ENCODE data around the gene UGT1A4.
A peak's percentile ranks its signal among the peaks of the same experiment; 100 is the strongest.

Gene UGT1A4

GRCh38 chr2:233799087-233799665 lies 80.6 kb downstream of the UGT1A4 start:
- peaks cover 18% of the 10 kb centered on the region for H3K27me3 Mint-ChIP-seq
- H3K4me3 Mint-ChIP-seq, result no peak overlapping the region
- peaks cover 2% of the 10 kb centered on the region for H3K4me1 Mint-ChIP-seq (ENCODE audit: low read depth)
- H3K36me3 Mint-ChIP-seq (ENCODE audit: low read depth), result no peaks in the 10 kb centered on the region
- no peak for DNase-seq
- H3K27ac Mint-ChIP-seq, result no peak overlapping the region
- H3K9me3 Mint-ChIP-seq, result no peaks in the 10 kb centered on the region

GRCh38 chr2:233799716-233800115 lies 81.2 kb downstream of the UGT1A4 start:
- Mint-ChIP-seq H3K36me3 (ENCODE audit: low read depth) (no peaks in the 10 kb centered on the region), H3K27ac (no peak overlapping the region), H3K4me3 (no peak overlapping the region), H3K27me3 (peaks cover 22% of the 10 kb centered on the region), H3K9me3 (no peaks in the 10 kb centered on the region), H3K4me1 (ENCODE audit: low read depth) (peaks cover 2% of the 10 kb centered on the region)
- peak; percentile 15 for DNase-seq

DNA sequence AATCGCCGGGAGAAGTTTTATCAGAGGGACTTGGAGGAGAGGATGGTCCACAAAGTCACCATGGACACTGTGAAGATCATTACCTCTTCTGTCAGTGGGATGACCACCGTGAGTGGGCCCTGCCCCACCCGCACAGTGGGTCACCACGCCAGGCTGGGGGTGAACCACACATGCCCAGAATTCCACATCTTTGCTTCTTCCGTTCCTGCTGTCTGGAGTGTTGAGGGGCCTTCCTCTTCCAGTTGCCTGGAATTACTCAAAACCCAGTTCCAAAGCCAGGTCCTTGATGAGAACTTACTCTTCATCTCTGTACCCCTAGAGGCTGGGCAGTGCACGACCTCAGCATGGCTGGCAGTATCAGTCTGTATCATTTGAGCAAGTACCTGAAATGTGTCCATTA lies 81.7 kb downstream of the UGT1A4 start:
- DNase-seq, result no peak
- peaks cover 2% of the 10 kb centered on the region for H3K4me1 Mint-ChIP-seq (ENCODE audit: low read depth)
- H3K27ac Mint-ChIP-seq, result no peak overlapping the region
- H3K9me3 Mint-ChIP-seq, result no peaks in the 10 kb centered on the region
- peaks cover 22% of the 10 kb centered on the region for H3K27me3 Mint-ChIP-seq
- no peak overlapping the region for H3K4me3 Mint-ChIP-seq
- H3K36me3 Mint-ChIP-seq (ENCODE audit: low read depth), result no peaks in the 10 kb centered on the region

DNA sequence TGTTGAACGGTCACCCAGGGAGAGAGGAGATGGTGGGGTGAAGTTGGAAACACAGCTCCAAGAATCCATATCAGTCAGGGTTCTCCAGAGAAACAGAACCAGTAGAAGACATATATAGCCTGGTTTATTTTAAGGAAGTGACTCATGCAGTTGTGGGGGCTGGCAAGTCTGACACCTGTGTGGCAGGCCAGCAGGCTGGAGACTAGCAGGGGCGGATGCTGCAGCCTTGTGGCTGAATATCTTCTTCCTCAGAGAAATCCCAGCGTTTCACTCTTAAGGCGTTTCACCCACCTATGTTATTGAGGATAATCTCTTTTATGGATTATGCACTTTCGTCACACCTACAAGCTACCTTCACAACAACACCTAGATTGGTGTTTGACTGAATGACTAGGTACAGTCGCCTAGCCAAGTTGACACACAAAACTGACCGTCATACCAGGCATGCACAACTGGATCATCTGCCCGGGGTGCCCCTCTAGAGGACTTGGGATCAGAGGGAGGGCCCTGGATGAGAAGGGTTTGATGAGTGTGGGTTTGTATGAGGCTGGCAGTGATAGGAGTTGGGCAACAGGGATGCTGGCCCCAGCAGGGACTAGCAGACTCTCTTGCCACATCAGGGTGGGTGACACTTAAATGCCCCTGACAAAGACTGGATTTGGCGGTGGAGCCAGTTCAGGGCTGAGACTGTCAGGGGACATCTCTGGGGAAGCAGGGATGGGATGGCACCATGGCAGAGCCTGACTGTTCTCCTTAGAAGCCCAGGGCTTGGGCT lies 83.0 kb downstream of the UGT1A4 start:
- Mint-ChIP-seq H3K36me3 (ENCODE audit: low read depth) (no peaks in the 10 kb centered on the region), H3K27ac (no peak overlapping the region)

GRCh38 chr2:233802132-233802815 lies 83.7 kb downstream of the UGT1A4 start:
- no peak overlapping the region for H3K27ac Mint-ChIP-seq
- no peaks in the 10 kb centered on the region for H3K9me3 Mint-ChIP-seq
- H3K4me1 Mint-ChIP-seq (ENCODE audit: low read depth), result peaks cover 2% of the 10 kb centered on the region
- peaks cover 22% of the 10 kb centered on the region for H3K27me3 Mint-ChIP-seq
- DNase-seq, result no peak
- no peak overlapping the region for H3K4me3 Mint-ChIP-seq
- no peaks in the 10 kb centered on the region for H3K36me3 Mint-ChIP-seq (ENCODE audit: low read depth)

More for the DNA sequence above, 83.0 kb downstream of the UGT1A4 start:
- no peaks in the 10 kb centered on the region for H3K9me3 Mint-ChIP-seq
- DNase-seq, result peak; percentile 19
- peaks cover 22% of the 10 kb centered on the region for H3K27me3 Mint-ChIP-seq
- H3K4me3 Mint-ChIP-seq, result no peak overlapping the region
- H3K4me1 Mint-ChIP-seq (ENCODE audit: low read depth), result peaks cover 2% of the 10 kb centered on the region

- H3K9me3 Mint-ChIP-seq, result no peaks in the 10 kb centered on the region
- peaks cover 20% of the 10 kb centered on the region for H3K27me3 Mint-ChIP-seq
- H3K4me3 Mint-ChIP-seq, result no peak overlapping the region
- H3K36me3 Mint-ChIP-seq (ENCODE audit: low read depth), result no peaks in the 10 kb centered on the region
- peaks cover 2% of the 10 kb centered on the region for H3K4me1 Mint-ChIP-seq (ENCODE audit: low read depth)
- no peak overlapping the region for H3K27ac Mint-ChIP-seq
- DNase-seq, result peak; percentile 9
Observed at GRCh38 chr2:233803292-233803911, 84.9 kb downstream of the UGT1A4 start.

- Mint-ChIP-seq H3K27ac (no peak overlapping the region), H3K36me3 (ENCODE audit: low read depth) (no peaks in the 10 kb centered on the region), H3K27me3 (peaks cover 22% of the 10 kb centered on the region), H3K4me3 (no peak overlapping the region), H3K9me3 (no peaks in the 10 kb centered on the region), H3K4me1 (ENCODE audit: low read depth) (peaks cover 2% of the 10 kb centered on the region)
- DNase-seq, result no peak
Observed at GRCh38 chr2:233803994-233804393, 85.5 kb downstream of the UGT1A4 start.

DNA sequence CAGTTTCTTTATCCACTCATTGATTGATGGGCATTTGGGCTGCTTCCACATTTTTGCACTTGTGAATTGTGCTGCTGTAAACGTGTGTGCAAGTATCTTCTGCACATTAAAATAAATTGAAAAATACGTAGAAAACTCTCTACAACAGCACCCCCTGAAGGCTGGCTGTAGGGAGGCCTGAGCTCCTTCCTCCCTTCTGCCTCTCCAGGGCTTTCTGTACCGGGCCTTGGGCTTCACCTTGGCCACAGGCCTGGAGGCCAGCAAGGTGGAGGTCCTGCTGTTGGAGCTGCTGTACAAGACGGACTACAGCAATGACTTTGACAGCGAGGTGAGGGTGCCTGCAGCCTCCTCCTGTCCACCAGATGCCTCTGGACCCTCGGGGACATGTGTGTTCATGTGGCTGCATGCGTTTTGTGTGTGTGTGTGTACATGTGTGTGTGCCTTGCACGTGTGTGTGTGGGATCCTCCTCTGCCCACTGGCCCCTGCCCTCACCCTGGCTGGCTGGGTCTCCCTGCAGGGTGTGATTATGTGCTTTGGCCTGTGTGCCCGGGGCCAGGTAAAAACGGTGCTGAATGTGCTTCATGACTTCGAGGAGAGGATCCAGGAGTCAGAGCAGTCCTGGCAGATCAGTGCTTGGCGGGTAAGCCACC lies 88.8 kb downstream of the UGT1A4 start:
- no peak overlapping the region for H3K4me3 Mint-ChIP-seq
- H3K4me1 Mint-ChIP-seq (ENCODE audit: low read depth), result no peaks in the 10 kb centered on the region
- no peaks in the 10 kb centered on the region for H3K9me3 Mint-ChIP-seq
- H3K27me3 Mint-ChIP-seq, result peaks cover 30% of the 10 kb centered on the region
- peak; percentile 3 for DNase-seq
- no peak overlapping the region for H3K27ac Mint-ChIP-seq
- no peaks in the 10 kb centered on the region for H3K36me3 Mint-ChIP-seq (ENCODE audit: low read depth)

DNA sequence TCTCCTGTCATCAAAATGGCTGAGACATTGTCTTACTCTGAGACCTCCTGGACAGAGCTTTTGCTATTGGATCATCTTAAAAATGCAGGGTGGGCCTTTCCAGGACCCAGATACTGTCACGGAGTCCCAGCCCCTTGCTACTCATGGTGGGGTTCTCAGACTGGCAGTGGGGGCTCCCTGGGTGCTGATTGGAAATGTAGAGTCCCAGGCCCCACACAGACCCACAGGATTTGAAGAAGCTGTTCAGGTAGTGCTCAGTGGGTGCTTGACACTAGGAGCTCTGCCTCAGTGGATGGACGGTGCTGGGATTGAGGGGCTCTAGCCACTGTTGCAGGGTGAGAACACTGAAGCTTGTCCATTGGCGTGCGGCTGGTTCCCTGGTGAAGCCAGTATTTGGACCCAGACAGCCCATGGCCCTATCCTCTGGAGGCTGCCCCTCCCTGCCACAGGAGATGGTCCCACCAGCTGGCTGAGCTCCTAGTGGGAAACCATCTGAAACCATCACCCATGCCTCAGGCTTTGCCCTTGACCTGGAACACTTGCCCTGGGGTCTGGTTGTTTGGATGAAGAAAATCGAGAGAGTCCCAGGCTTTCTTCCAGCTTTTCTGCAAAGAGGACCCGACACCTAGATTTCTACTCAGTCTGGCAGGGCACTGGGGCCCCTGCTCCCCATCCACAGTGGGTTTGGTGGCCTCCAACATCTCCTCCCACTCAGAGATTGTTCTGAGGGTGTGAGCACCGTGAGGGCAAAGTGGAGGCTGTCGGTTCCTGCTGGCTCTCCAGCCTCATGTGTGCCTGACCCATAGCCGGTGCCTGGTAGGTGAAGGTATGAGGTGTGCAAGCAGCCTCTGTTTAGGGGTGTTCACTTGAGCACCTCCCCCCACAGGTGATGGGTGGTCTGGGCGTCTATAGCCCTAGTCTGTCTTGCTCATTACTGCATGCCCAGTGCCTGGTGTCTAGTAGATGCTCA lies 89.7 kb downstream of the UGT1A4 start:
- Mint-ChIP-seq H3K4me3 (no peak overlapping the region), H3K36me3 (ENCODE audit: low read depth) (no peaks in the 10 kb centered on the region), H3K9me3 (no peaks in the 10 kb centered on the region), H3K27me3 (peaks cover 23% of the 10 kb centered on the region), H3K27ac (no peak overlapping the region), H3K4me1 (ENCODE audit: low read depth) (no peaks in the 10 kb centered on the region)
- peak; percentile 11 for DNase-seq

DNA sequence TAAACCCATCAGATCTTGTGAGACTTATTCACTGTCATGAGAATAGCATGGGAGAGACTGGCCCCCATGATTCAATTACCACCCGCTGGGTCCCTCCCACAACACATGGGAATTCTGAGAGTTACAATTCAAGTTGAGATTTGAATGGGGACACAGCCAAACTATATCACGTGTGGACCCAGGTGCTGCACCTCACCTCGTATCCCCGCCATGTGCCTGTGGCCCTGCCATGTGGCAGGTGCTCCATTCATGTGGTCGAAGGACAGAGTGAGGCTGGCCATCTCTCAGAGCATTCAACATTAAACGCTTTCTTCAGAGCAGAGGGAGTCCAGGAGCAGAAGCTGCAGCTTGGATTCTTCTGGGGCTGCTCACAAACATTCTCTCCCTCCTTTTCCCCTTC lies 91.8 kb downstream of the UGT1A4 start:
- no peaks in the 10 kb centered on the region for H3K36me3 Mint-ChIP-seq (ENCODE audit: low read depth)
- H3K9me3 Mint-ChIP-seq, result no peaks in the 10 kb centered on the region
- peaks cover 21% of the 10 kb centered on the region for H3K27me3 Mint-ChIP-seq
- H3K4me1 Mint-ChIP-seq (ENCODE audit: low read depth), result no peaks in the 10 kb centered on the region
- no peak overlapping the region for H3K27ac Mint-ChIP-seq
- DNase-seq, result no peak
- H3K4me3 Mint-ChIP-seq, result no peak overlapping the region

- H3K9me3 Mint-ChIP-seq, result no peaks in the 10 kb centered on the region
- H3K36me3 Mint-ChIP-seq (ENCODE audit: low read depth), result no peaks in the 10 kb centered on the region
- H3K4me1 Mint-ChIP-seq (ENCODE audit: low read depth), result no peaks in the 10 kb centered on the region
- no peak overlapping the region for H3K27ac Mint-ChIP-seq
- no peak overlapping the region for H3K4me3 Mint-ChIP-seq
- H3K27me3 Mint-ChIP-seq, result peaks cover 21% of the 10 kb centered on the region
- no peak for DNase-seq
Observed at GRCh38 chr2:233811087-233811486, 92.6 kb downstream of the UGT1A4 start.

- Mint-ChIP-seq H3K4me1 (ENCODE audit: low read depth) (no peaks in the 10 kb centered on the region), H3K27me3 (peaks cover 21% of the 10 kb centered on the region), H3K36me3 (ENCODE audit: low read depth) (no peaks in the 10 kb centered on the region), H3K27ac (no peak overlapping the region), H3K4me3 (no peak overlapping the region), H3K9me3 (no peaks in the 10 kb centered on the region)
- DNase-seq, result peak; percentile 11
Observed at GRCh38 chr2:233811732-233812131, 93.2 kb downstream of the UGT1A4 start.

- Mint-ChIP-seq H3K4me1 (ENCODE audit: low read depth) (no peaks in the 10 kb centered on the region), H3K4me3 (no peak overlapping the region), H3K36me3 (ENCODE audit: low read depth) (no peaks in the 10 kb centered on the region), H3K27me3 (peaks cover 21% of the 10 kb centered on the region), H3K9me3 (no peaks in the 10 kb centered on the region), H3K27ac (no peak overlapping the region)
- DNase-seq, result no peak
Observed at GRCh38 chr2:233813236-233814055, 94.9 kb downstream of the UGT1A4 start.

Data from activated T-cell treated with anti-CD3 and anti-CD28 coated beads, Interleukin-2, amount 50 U/mL, for 24 hours (primary cell).